ENCODE results near the gene NMT2.

NMT2 gene

GRCh38 chr10:15118615-15119014 is 49.9 kb downstream of the NMT2 start:
- H3K27me3 ChIP-seq (ENCODE audit: control insufficient read depth in 3 of 3, insufficient read depth in 3 of 3, low read depth in 1 of 3, low read length in 3 of 3) = no peaks in the 10 kb centered on the region
- H3K4ac ChIP-seq (ENCODE audit: low read length) = no peak overlapping the region
- no peak overlapping the region for H3K23ac ChIP-seq (ENCODE audit: low read depth, low read length, poor library complexity)
- H2AFZ ChIP-seq (ENCODE audit: low read length) = no peak overlapping the region
- no peak overlapping the region for H4K91ac ChIP-seq (ENCODE audit: low read depth, low read length, poor library complexity)
- H3K79me1 ChIP-seq (ENCODE audit: low read depth, low read length) = no peaks in the 10 kb centered on the region
- H2BK15ac ChIP-seq (ENCODE audit: low read length) = no peak overlapping the region
- no peak for DNase-seq (ENCODE audit: low spot score)
- H3K4me2 ChIP-seq (ENCODE audit: insufficient read depth, low read length, poor library complexity, severe bottlenecking) = no peak overlapping the region
- H3K9me3 ChIP-seq (replicated peaks in 1 of 2; ENCODE audit: control insufficient read depth in 2 of 2, insufficient read depth in 1 of 2, low read depth in 1 of 2, low read length in 2 of 2) = peaks cover 0 to 10% of the 10 kb centered on the region in 2 donors
- no peak overlapping the region for H2BK12ac ChIP-seq (ENCODE audit: low read length)
- no peak overlapping the region for H4K8ac ChIP-seq (ENCODE audit: low read depth, low read length)
- no peak overlapping the region for H2BK5ac ChIP-seq (ENCODE audit: low read length)
- H3K4me3 ChIP-seq (ENCODE audit: low read length in 2 of 2) = no peak overlapping the region
- no CpG with 5 or more reads among the region's 1 CpG for WGBS, 2 donors (ENCODE audit: extremely low coverage in 2 of 2, insufficient read length in 2 of 2, insufficient replicate concordance in 1 of 2)
- H3K4me1 ChIP-seq (ENCODE audit: control insufficient read depth in 2 of 2, insufficient read depth in 1 of 2, low read depth in 1 of 2, low read length in 2 of 2) = no peaks in the 10 kb centered on the region
- H3K14ac ChIP-seq (ENCODE audit: low read length) = no peak overlapping the region
- H3K9ac ChIP-seq (ENCODE audit: low read depth, low read length, poor library complexity) = no peak overlapping the region
- no peak overlapping the region for H2BK120ac ChIP-seq (ENCODE audit: low read depth, low read length)
- no peak overlapping the region for H3K18ac ChIP-seq (ENCODE audit: low read length)
- no peak overlapping the region for H3K27ac ChIP-seq (replicated peaks; ENCODE audit: low read length)
- no peak overlapping the region for H2AK5ac ChIP-seq (ENCODE audit: low read depth, low read length)
- peaks cover 14 to 74% of the 10 kb centered on the region in 2 donors for H3K36me3 ChIP-seq (replicated peaks in 1 of 2; ENCODE audit: control insufficient read depth in 2 of 2, insufficient read depth in 2 of 2, low read length in 2 of 2)

DNA sequence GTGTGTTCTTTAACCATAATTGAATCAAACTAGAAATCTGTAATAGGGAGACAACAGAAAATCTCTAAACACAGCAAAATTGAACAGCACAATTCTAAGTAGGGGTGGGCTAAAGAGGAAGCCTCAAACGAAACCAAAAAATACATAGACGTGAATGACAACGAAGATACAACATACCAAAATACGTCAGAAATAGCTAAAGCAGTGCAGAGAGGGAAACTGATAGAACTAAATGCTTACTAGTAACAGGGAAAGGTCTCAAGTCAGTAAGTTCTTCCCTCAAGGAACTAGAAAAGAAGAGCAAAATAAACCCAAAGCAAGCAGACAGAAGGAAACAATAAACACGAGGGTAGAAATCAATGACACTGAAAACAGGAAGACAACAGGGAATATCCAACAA is 52.3 kb downstream of the NMT2 start:
- peaks cover 2 to 10% of the 10 kb centered on the region in 2 donors for H3K9me3 ChIP-seq (replicated peaks in 1 of 2; ENCODE audit: control insufficient read depth in 2 of 2, insufficient read depth in 1 of 2, low read depth in 1 of 2, low read length in 2 of 2)
- no peak overlapping the region for H2BK5ac ChIP-seq (ENCODE audit: low read length)
- H3K79me1 ChIP-seq (ENCODE audit: low read depth, low read length) = no peaks in the 10 kb centered on the region
- H3K23ac ChIP-seq (ENCODE audit: low read depth, low read length, poor library complexity) = no peak overlapping the region
- H2BK120ac ChIP-seq (ENCODE audit: low read depth, low read length) = no peak overlapping the region
- DNase-seq (ENCODE audit: low spot score) = no peak
- H3K4me2 ChIP-seq (ENCODE audit: insufficient read depth, low read length, poor library complexity, severe bottlenecking) = no peak overlapping the region
- no peak overlapping the region for H3K4ac ChIP-seq (ENCODE audit: low read length)
- no peak overlapping the region for H3K9ac ChIP-seq (ENCODE audit: low read depth, low read length, poor library complexity)
- H3K14ac ChIP-seq (ENCODE audit: low read length) = no peak overlapping the region
- no peak overlapping the region for H2BK12ac ChIP-seq (ENCODE audit: low read length)
- H3K4me1 ChIP-seq (ENCODE audit: control insufficient read depth in 2 of 2, insufficient read depth in 1 of 2, low read depth in 1 of 2, low read length in 2 of 2) = no peaks in the 10 kb centered on the region
- H3K18ac ChIP-seq (ENCODE audit: low read length) = no peak overlapping the region
- WGBS, 2 donors (ENCODE audit: extremely low coverage in 2 of 2, insufficient read length in 2 of 2, insufficient replicate concordance in 1 of 2) = no CpG with 5 or more reads among the region's 5 CpGs
- H3K27me3 ChIP-seq (ENCODE audit: control insufficient read depth in 3 of 3, insufficient read depth in 3 of 3, low read depth in 1 of 3, low read length in 3 of 3) = no peaks in the 10 kb centered on the region
- peaks cover 18 to 85% of the 10 kb centered on the region in 2 donors for H3K36me3 ChIP-seq (replicated peaks in 1 of 2; ENCODE audit: control insufficient read depth in 2 of 2, insufficient read depth in 2 of 2, low read length in 2 of 2)
- no peak overlapping the region for H2BK15ac ChIP-seq (ENCODE audit: low read length)
- no peak overlapping the region for H2AK5ac ChIP-seq (ENCODE audit: low read depth, low read length)
- no peak overlapping the region for H4K8ac ChIP-seq (ENCODE audit: low read depth, low read length)
- no peak overlapping the region for H4K91ac ChIP-seq (ENCODE audit: low read depth, low read length, poor library complexity)
- H3K27ac ChIP-seq (replicated peaks; ENCODE audit: low read length) = no peak overlapping the region
- H2AFZ ChIP-seq (ENCODE audit: low read length) = no peak overlapping the region
- H3K4me3 ChIP-seq (ENCODE audit: low read length in 2 of 2) = no peak overlapping the region

DNA sequence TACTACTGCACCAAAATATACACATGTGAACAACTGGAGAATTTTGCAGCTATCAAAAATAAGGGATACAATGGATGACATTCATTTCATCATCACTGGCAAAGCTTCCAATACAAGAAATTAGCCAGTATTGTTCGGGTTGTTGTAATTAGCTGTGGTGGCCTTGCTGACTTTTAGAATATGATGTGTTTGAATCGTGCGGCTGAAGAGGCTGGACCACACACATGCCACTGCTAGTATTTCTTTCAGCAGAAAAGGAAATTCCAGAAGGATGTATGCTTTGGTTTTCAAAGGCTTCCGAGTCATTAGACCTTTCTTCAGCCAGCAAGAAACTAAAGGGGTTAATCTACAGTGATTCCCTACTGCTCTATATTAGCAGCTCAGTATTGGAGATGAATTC is 54.7 kb downstream of the NMT2 start:
- H3K36me3 ChIP-seq (replicated peaks in 1 of 2; ENCODE audit: control insufficient read depth in 2 of 2, insufficient read depth in 2 of 2, low read length in 2 of 2) = peaks cover 10 to 80% of the 10 kb centered on the region in 2 donors
- H2BK12ac ChIP-seq (ENCODE audit: low read length) = no peak overlapping the region
- no peak overlapping the region for H3K18ac ChIP-seq (ENCODE audit: low read length)
- H2AK5ac ChIP-seq (ENCODE audit: low read depth, low read length) = no peak overlapping the region
- DNase-seq (ENCODE audit: low spot score) = no peak
- H4K91ac ChIP-seq (ENCODE audit: low read depth, low read length, poor library complexity) = no peak overlapping the region
- no peak overlapping the region for H2AFZ ChIP-seq (ENCODE audit: low read length)
- H3K4me1 ChIP-seq (ENCODE audit: control insufficient read depth in 2 of 2, insufficient read depth in 1 of 2, low read depth in 1 of 2, low read length in 2 of 2) = no peaks in the 10 kb centered on the region
- no peak overlapping the region for H3K4me3 ChIP-seq (ENCODE audit: low read length in 2 of 2)
- H3K9ac ChIP-seq (ENCODE audit: low read depth, low read length, poor library complexity) = no peak overlapping the region
- no peaks in the 10 kb centered on the region for H3K27me3 ChIP-seq (ENCODE audit: control insufficient read depth in 3 of 3, insufficient read depth in 3 of 3, low read depth in 1 of 3, low read length in 3 of 3)
- no peak overlapping the region for H3K14ac ChIP-seq (ENCODE audit: low read length)
- peaks cover 2 to 10% of the 10 kb centered on the region in 2 donors for H3K9me3 ChIP-seq (replicated peaks in 1 of 2; ENCODE audit: control insufficient read depth in 2 of 2, insufficient read depth in 1 of 2, low read depth in 1 of 2, low read length in 2 of 2)
- H3K27ac ChIP-seq (replicated peaks; ENCODE audit: low read length) = no peak overlapping the region
- H3K23ac ChIP-seq (ENCODE audit: low read depth, low read length, poor library complexity) = no peak overlapping the region
- no peak overlapping the region for H2BK15ac ChIP-seq (ENCODE audit: low read length)
- H2BK5ac ChIP-seq (ENCODE audit: low read length) = no peak overlapping the region
- H3K79me1 ChIP-seq (ENCODE audit: low read depth, low read length) = no peaks in the 10 kb centered on the region
- no peak overlapping the region for H3K4ac ChIP-seq (ENCODE audit: low read length)
- H2BK120ac ChIP-seq (ENCODE audit: low read depth, low read length) = no peak overlapping the region
- no peak overlapping the region for H4K8ac ChIP-seq (ENCODE audit: low read depth, low read length)
- WGBS, 2 donors (ENCODE audit: extremely low coverage in 2 of 2, insufficient read length in 2 of 2, insufficient replicate concordance in 1 of 2) = no CpG with 5 or more reads among the region's 4 CpGs
- no peak overlapping the region for H3K4me2 ChIP-seq (ENCODE audit: insufficient read depth, low read length, poor library complexity, severe bottlenecking)

- Histone ChIP-seq H2BK15ac (ENCODE audit: low read length) (no peak overlapping the region), H3K27ac (replicated peaks; ENCODE audit: low read length) (no peak overlapping the region), H3K23ac (ENCODE audit: low read depth, low read length, poor library complexity) (no peak overlapping the region), H3K9me3 (replicated peaks in 1 of 2; ENCODE audit: control insufficient read depth in 2 of 2, insufficient read depth in 1 of 2, low read depth in 1 of 2, low read length in 2 of 2) (peaks cover 2 to 7% of the 10 kb centered on the region in 2 donors), H3K36me3 (replicated peaks in 1 of 2; ENCODE audit: control insufficient read depth in 2 of 2, insufficient read depth in 2 of 2, low read length in 2 of 2) (peaks cover 8 to 80% of the 10 kb centered on the region in 2 donors), H3K4ac (ENCODE audit: low read length) (no peak overlapping the region), H3K27me3 (ENCODE audit: control insufficient read depth in 3 of 3, insufficient read depth in 3 of 3, low read depth in 1 of 3, low read length in 3 of 3) (no peaks in the 10 kb centered on the region), H4K91ac (ENCODE audit: low read depth, low read length, poor library complexity) (no peak overlapping the region), H3K4me2 (ENCODE audit: insufficient read depth, low read length, poor library complexity, severe bottlenecking) (no peak overlapping the region), H3K18ac (ENCODE audit: low read length) (no peak overlapping the region), H2BK12ac (ENCODE audit: low read length) (no peak overlapping the region), H3K14ac (ENCODE audit: low read length) (no peak overlapping the region), H3K9ac (ENCODE audit: low read depth, low read length, poor library complexity) (peak overlapping the region; percentile 12), H3K4me1 (ENCODE audit: control insufficient read depth in 2 of 2, insufficient read depth in 1 of 2, low read depth in 1 of 2, low read length in 2 of 2) (no peaks in the 10 kb centered on the region), H3K79me1 (ENCODE audit: low read depth, low read length) (no peaks in the 10 kb centered on the region), H2AFZ (ENCODE audit: low read length) (no peak overlapping the region), H2BK120ac (ENCODE audit: low read depth, low read length) (no peak overlapping the region), H3K4me3 (ENCODE audit: low read length in 2 of 2) (no peak overlapping the region), H2AK5ac (ENCODE audit: low read depth, low read length) (no peak overlapping the region), H4K8ac (ENCODE audit: low read depth, low read length) (no peak overlapping the region), H2BK5ac (ENCODE audit: low read length) (no peak overlapping the region)
- no peak for DNase-seq (ENCODE audit: low spot score)
- WGBS, 2 donors (ENCODE audit: extremely low coverage in 2 of 2, insufficient read length in 2 of 2, insufficient replicate concordance in 1 of 2) = no CpG with 5 or more reads among the region's 13 CpGs
These were observed 55.8 kb downstream of the NMT2 start for GRCh38 chr10:15112657-15113056.

Data from neuronal stem cell (in vitro differentiated cells).